HepG2 (cell line): ENCODE measurements around the gene SLC15A3. TPM values are rescaled to one million over a fixed set of nuclear protein-coding genes. Genes with fewer than 3 reads are reported as not detected.
A peak's percentile ranks its signal among the peaks of the same experiment; 100 is the strongest.

ENCODE experiments used
- ATF7-NPFF ChIP-seq: sonication (generic); formaldehyde crosslinking; IDR thresholded peaks from 2 replicates; pipeline ENCODE4 v1.8.1; 2023; ENCODE audit warnings: mild to moderate bottlenecking, low read depth, missing genetic modification reagents, moderate library complexity
- CTCF ChIP-seq: sonication (generic); formaldehyde crosslinking; IDR thresholded peaks from 2 replicates; pipeline ENCODE4 v1.5.0; 2020; ENCODE audit warnings: mild to moderate bottlenecking, missing genetic modification reagents, moderate library complexity
- GMEB2 ChIP-seq: IDR thresholded peaks from 2 replicates; pipeline ENCODE4 v1.6.1; 2016; ENCODE audit warnings: missing biosample characterization, missing genetic modification reagents, low read depth
- KDM2A ChIP-seq: sonication (generic); formaldehyde crosslinking; IDR thresholded peaks from 2 replicates; pipeline ENCODE4 v1.4.0; 2020; ENCODE audit warnings: low read depth, missing genetic modification reagents, borderline replicate concordance
- MLXIP ChIP-seq: sonication (generic); formaldehyde crosslinking; IDR thresholded peaks from 2 replicates; pipeline ENCODE4 v1.9.0; 2021; ENCODE audit warnings: missing genetic modification reagents, borderline replicate concordance
- SPEN ChIP-seq: sonication (generic); formaldehyde crosslinking; IDR thresholded peaks from 2 replicates; pipeline ENCODE4 v1.5.1; 2020; ENCODE audit warnings: low read depth, mild to moderate bottlenecking, missing genetic modification reagents
- SRSF9 ChIP-seq: fragments of 200-400 bp; formaldehyde crosslinking; IDR thresholded peaks from 2 replicates; pipeline ENCODE4 v1.6.1; 2018; ENCODE audit warnings: borderline replicate concordance, mild to moderate bottlenecking, low read depth, low read length; ENCODE audit not compliant: insufficient read depth, poor library complexity, severe bottlenecking
- ZKSCAN1 ChIP-seq: fragments of 150-350 bp; IDR thresholded peaks from 2 replicates; pipeline ENCODE4 v1.6.1; 2014; ENCODE audit warnings: low read length
- ZMYM3 ChIP-seq: sonication (generic); formaldehyde crosslinking; IDR thresholded peaks from 2 replicates; pipeline ENCODE4 v1.5.1; 2020; ENCODE audit warnings: mild to moderate bottlenecking, missing genetic modification reagents
- ZNF296 ChIP-seq: sonication (generic); formaldehyde crosslinking; conservative IDR thresholded peaks from 2 replicates; pipeline ENCODE4 v1.5.0; 2020; ENCODE audit warnings: mild to moderate bottlenecking, missing genetic modification reagents
- ZNF335 ChIP-seq: sonication (generic); formaldehyde crosslinking; IDR thresholded peaks from 2 replicates; pipeline ENCODE4 v1.4.0; 2020; ENCODE audit warnings: missing genetic modification reagents
- ZNF570 ChIP-seq: sonication (generic); formaldehyde crosslinking; IDR thresholded peaks from 2 replicates; pipeline ENCODE4 v1.4.0; 2020; ENCODE audit warnings: mild to moderate bottlenecking, missing genetic modification reagents, borderline replicate concordance
- ZNF746 ChIP-seq: sonication (generic); formaldehyde crosslinking; IDR thresholded peaks from 2 replicates; pipeline ENCODE4 v1.8.0; 2022; ENCODE audit warnings: mild to moderate bottlenecking, missing genetic modification reagents
- ZNF772 ChIP-seq: sonication (generic); formaldehyde crosslinking; IDR thresholded peaks from 2 replicates; pipeline ENCODE4 v1.5.0; 2020; ENCODE audit warnings: mild to moderate bottlenecking, missing genetic modification reagents
- ZSCAN25 ChIP-seq: sonication (generic); formaldehyde crosslinking; IDR thresholded peaks from 2 replicates; pipeline ENCODE4 v1.8.0; 2022; ENCODE audit warnings: mild to moderate bottlenecking, missing genetic modification reagents
- polyA plus RNA-seq, 8 experiments: library from polyadenylated mRNA; depleted of rRNA in 3 of 8; stranded (reverse) in 7 of 8; unstranded in 1 of 8; fragments of >200 nt; fragmentation: Illumina TruSeq in 4 of 8; extraction: Trizol in 4 of 8; gene quantifications; 2 replicates each; pipeline versions ENCODE4 v1.2.1 to v1.2.3, GENCODE V29; 2011 to 2016; ENCODE audit warnings: low read depth in 4 of 8, missing spikeins in 1 of 8, mixed read lengths in 1 of 8; ENCODE audit not compliant: insufficient read depth in 1 of 8
- total RNA-seq, 5 experiments: library from RNA; depleted of rRNA; stranded (reverse); fragments of >200 nt; fragmentation: Illumina TruSeq; extraction: Trizol; gene quantifications; 2 replicates each; pipeline ENCODE4 v1.2.3, GENCODE V29; 2016; ENCODE audit warnings: low read depth in 1 of 5
- TF ChIP-seq, protein P1 (sequence below): sonication (generic); formaldehyde crosslinking; IDR thresholded peaks from 2 replicates; pipeline ENCODE4 v1.9.0; 2021; ENCODE audit warnings: missing genetic modification reagents, borderline replicate concordance

The SLC15A3 gene
- total and polyA plus RNA-seq, 2 of the 13 experiments (the other 11 are each of a cell fraction or from before 2014, with no cell fraction given), result 0.45 to 0.77 TPM

GRCh38 chr11:60924110-60924905, 27.7 kb downstream of the SLC15A3 start, which contains the start of gene TMEM132A (continued):
- TF ChIP-seq MLXIP (CRISPR knock-in tag) (no peak), ZMYM3 (CRISPR knock-in tag) (peak; percentile 97), ZNF772 (peak; percentile 79), ZSCAN25 (CRISPR knock-in tag) (no peak), KDM2A (peak; percentile 66; the same call in 1 of the 2 replicates), ZNF746 (CRISPR knock-in tag) (peak; percentile 93), CTCF (CRISPR knock-in tag) (no peak), ZKSCAN1 (no peak), ZNF570 (CRISPR knock-in tag) (no peak), SPEN (CRISPR knock-in tag) (no peak), ZNF296 (CRISPR knock-in tag) (no peak), ZNF335 (CRISPR knock-in tag) (no peak), GMEB2 (no peak), SRSF9 (no peak), ATF7-NPFF (CRISPR knock-in tag) (peak; percentile 67; the same call in 1 of the 2 replicates)
- TF ChIP-seq, protein P1, sequence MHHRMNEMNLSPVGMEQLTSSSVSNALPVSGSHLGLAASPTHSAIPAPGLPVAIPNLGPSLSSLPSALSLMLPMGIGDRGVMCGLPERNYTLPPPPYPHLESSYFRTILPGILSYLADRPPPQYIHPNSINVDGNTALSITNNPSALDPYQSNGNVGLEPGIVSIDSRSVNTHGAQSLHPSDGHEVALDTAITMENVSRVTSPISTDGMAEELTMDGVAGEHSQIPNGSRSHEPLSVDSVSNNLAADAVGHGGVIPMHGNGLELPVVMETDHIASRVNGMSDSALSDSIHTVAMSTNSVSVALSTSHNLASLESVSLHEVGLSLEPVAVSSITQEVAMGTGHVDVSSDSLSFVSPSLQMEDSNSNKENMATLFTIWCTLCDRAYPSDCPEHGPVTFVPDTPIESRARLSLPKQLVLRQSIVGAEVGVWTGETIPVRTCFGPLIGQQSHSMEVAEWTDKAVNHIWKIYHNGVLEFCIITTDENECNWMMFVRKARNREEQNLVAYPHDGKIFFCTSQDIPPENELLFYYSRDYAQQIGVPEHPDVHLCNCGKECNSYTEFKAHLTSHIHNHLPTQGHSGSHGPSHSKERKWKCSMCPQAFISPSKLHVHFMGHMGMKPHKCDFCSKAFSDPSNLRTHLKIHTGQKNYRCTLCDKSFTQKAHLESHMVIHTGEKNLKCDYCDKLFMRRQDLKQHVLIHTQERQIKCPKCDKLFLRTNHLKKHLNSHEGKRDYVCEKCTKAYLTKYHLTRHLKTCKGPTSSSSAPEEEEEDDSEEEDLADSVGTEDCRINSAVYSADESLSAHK, result no peak
